Measurements from ENCODE around the gene PCDHGB5. TPM values are rescaled to one million over a fixed set of nuclear protein-coding genes. Genes with fewer than 3 reads are reported as not detected.
"Not testable (repeated sequence)": the region's sequence is repeated elsewhere in the genome, so short reads cannot be mapped to it uniquely, and the experiment has no call there.

PCDHGB5 gene
- total RNA-seq (1.6 TPM), polyA plus RNA-seq (1.1 TPM)
- long read RNA-seq, donor 1, result 0 reads
- long read RNA-seq, donor 2, result 0 reads
- long read RNA-seq, donor 3, partial matches to known transcripts, result 0 of 1 reads
- long read RNA-seq, donor 3, other reads (novel, unspliced or antisense), result 0 of 1 reads
- long read RNA-seq, donor 4, result 0 reads
- long read RNA-seq, donor 5, partial matches to known transcripts, result 0 of 1 reads
- long read RNA-seq, donor 5, other reads (novel, unspliced or antisense), result 0 of 1 reads
- long read RNA-seq, donor 6, result 0 reads
- long read RNA-seq, donor 7, partial matches to known transcripts, result 0 of 2 reads
- long read RNA-seq, donor 7, other reads (novel, unspliced or antisense), result 0 of 2 reads
- long read RNA-seq, donor 8, full-length matches to known transcripts, result 2 of 2 reads
- long read RNA-seq, donor 8, partial matches to known transcripts, result 0 of 2 reads
- long read RNA-seq, donor 8, other reads (novel, unspliced or antisense), result 0 of 2 reads
- long read RNA-seq, donor 9, result 0 reads
- long read RNA-seq, donor 10, partial matches to known transcripts, result 0 of 2 reads
- long read RNA-seq, donor 10, other reads (novel, unspliced or antisense), result 0 of 2 reads

GRCh38 chr5:141397756-141398551, at the start of gene PCDHGB5:
Gene PCDHGB5 (plus strand): TSS chr5:141397947. CDS start chr5:141398128, 181 bp downstream.
- peaks cover 11 to 36% of the 10 kb centered on the region in 2 donors for H3K9me3 ChIP-seq (ENCODE audit: control insufficient read depth in 2 of 2, insufficient read depth in 1 of 2, low read length in 1 of 2)
- H3K27me3 ChIP-seq (ENCODE audit: control insufficient read depth in 2 of 2, insufficient read depth in 1 of 2, low read length in 1 of 2), result peaks cover 2 to 67% of the 10 kb centered on the region in 2 donors

GRCh38 chr5:141349917-141350619, 47.7 kb upstream of the PCDHGB5 start, which contains the start of gene PCDHGB1:
Gene PCDHGB1 (plus strand): TSS chr5:141350099. CDS start chr5:141350261, 162 bp downstream.
- Histone ChIP-seq H3K4me3 (ENCODE audit: low read length in 2 of 2) (no peak within 1 kb of the TSS), H3K27ac (ENCODE audit: low read depth in 1 of 2, low read length in 1 of 2) (no peak within 1 kb of the TSS), H3K36me3 (ENCODE audit: control insufficient read depth in 2 of 2, insufficient read depth in 2 of 2, low read length in 1 of 2) (no peaks in the 10 kb centered on the region), H3K9me3 (ENCODE audit: control insufficient read depth in 2 of 2, insufficient read depth in 1 of 2, low read length in 1 of 2) (peaks cover 4 to 26% of the 10 kb centered on the region in 2 donors), H3K27me3 (ENCODE audit: control insufficient read depth in 2 of 2, insufficient read depth in 1 of 2, low read length in 1 of 2) (peaks cover 0 to 32% of the 10 kb centered on the region in 2 donors), H3K4me1 (ENCODE audit: control insufficient read depth in 2 of 2, insufficient read depth in 2 of 2, low read length in 2 of 2) (no peaks in the 10 kb centered on the region)
- WGBS, result 34% methylated on average over 29 of the region's 29 CpGs
- peak in 2 of 9 donors; percentile 18 to 43 for DNase-seq (ENCODE audit: low read depth in 6 of 9, low spot score in 9 of 9)

More at GRCh38 chr5:141397756-141398551, at the start of gene PCDHGB5:
- 14% methylated on average over 25 of the region's 43 CpGs for WGBS
- H3K36me3 ChIP-seq (ENCODE audit: control insufficient read depth in 2 of 2, insufficient read depth in 2 of 2, low read length in 1 of 2); H3K4me1 ChIP-seq (ENCODE audit: control insufficient read depth in 2 of 2, insufficient read depth in 2 of 2, low read length in 2 of 2); H3K27ac ChIP-seq (ENCODE audit: low read depth in 1 of 2, low read length in 1 of 2): not testable (repeated sequence)
- peak within 1 kb of the TSS in 1 of 2 donors; percentile 8 for H3K4me3 ChIP-seq (ENCODE audit: low read length in 2 of 2)
- peak in 1 of 9 donors; percentile 32 for DNase-seq (ENCODE audit: low read depth in 6 of 9, low spot score in 9 of 9)

- H3K9me3 ChIP-seq (ENCODE audit: control insufficient read depth in 2 of 2, insufficient read depth in 1 of 2, low read length in 1 of 2), result peaks cover 6 to 32% of the 10 kb centered on the region in 2 donors
- 49% methylated on average over 32 of the region's 36 CpGs for WGBS
- H3K4me3 ChIP-seq (ENCODE audit: low read length in 2 of 2), result no peak overlapping the region
- DNase-seq (ENCODE audit: low read depth in 6 of 9, low spot score in 9 of 9), result no peak
- H3K36me3 ChIP-seq (ENCODE audit: control insufficient read depth in 2 of 2, insufficient read depth in 2 of 2, low read length in 1 of 2), result no peaks in the 10 kb centered on the region
- H3K27me3 ChIP-seq (ENCODE audit: control insufficient read depth in 2 of 2, insufficient read depth in 1 of 2, low read length in 1 of 2), result peaks cover 0 to 38% of the 10 kb centered on the region in 2 donors
- no peaks in the 10 kb centered on the region for H3K4me1 ChIP-seq (ENCODE audit: control insufficient read depth in 2 of 2, insufficient read depth in 2 of 2, low read length in 2 of 2)
- H3K27ac ChIP-seq (ENCODE audit: low read depth in 1 of 2, low read length in 1 of 2), result no peak overlapping the region
Observed at GRCh38 chr5:141351591-141351990, 46.2 kb upstream of the PCDHGB5 start.

GRCh38 chr5:141354900-141355469, 42.8 kb upstream of the PCDHGB5 start, which contains the start of gene PCDHGA4:
Gene PCDHGA4 (plus strand): TSS chr5:141355021. CDS start chr5:141355108, 87 bp downstream.
- Histone ChIP-seq H3K36me3 (ENCODE audit: control insufficient read depth in 2 of 2, insufficient read depth in 2 of 2, low read length in 1 of 2) (no peaks in the 10 kb centered on the region), H3K9me3 (ENCODE audit: control insufficient read depth in 2 of 2, insufficient read depth in 1 of 2, low read length in 1 of 2) (peaks cover 9 to 39% of the 10 kb centered on the region in 2 donors), H3K4me3 (ENCODE audit: low read length in 2 of 2) (no peak within 1 kb of the TSS), H3K27me3 (ENCODE audit: control insufficient read depth in 2 of 2, insufficient read depth in 1 of 2, low read length in 1 of 2) (peaks cover under 1 to 47% of the 10 kb centered on the region in 2 donors), H3K27ac (ENCODE audit: low read depth in 1 of 2, low read length in 1 of 2) (no peak within 1 kb of the TSS), H3K4me1 (ENCODE audit: control insufficient read depth in 2 of 2, insufficient read depth in 2 of 2, low read length in 2 of 2) (peaks cover 0 to 2% of the 10 kb centered on the region in 2 donors)
- peak in 1 of 9 donors; percentile 4 for DNase-seq (ENCODE audit: low read depth in 6 of 9, low spot score in 9 of 9)
- 22% methylated on average over 29 of the region's 29 CpGs for WGBS

GRCh38 chr5:141355641-141356040, 42.1 kb upstream of the PCDHGB5 start:
- peaks cover 0 to 3% of the 10 kb centered on the region in 2 donors for H3K4me1 ChIP-seq (ENCODE audit: control insufficient read depth in 2 of 2, insufficient read depth in 2 of 2, low read length in 2 of 2)
- no peak overlapping the region for H3K27ac ChIP-seq (ENCODE audit: low read depth in 1 of 2, low read length in 1 of 2)
- H3K27me3 ChIP-seq (ENCODE audit: control insufficient read depth in 2 of 2, insufficient read depth in 1 of 2, low read length in 1 of 2), result peaks cover 3 to 48% of the 10 kb centered on the region in 2 donors
- WGBS, result 59% methylated on average over 24 of the region's 24 CpGs
- no peak overlapping the region for H3K4me3 ChIP-seq (ENCODE audit: low read length in 2 of 2)
- H3K36me3 ChIP-seq (ENCODE audit: control insufficient read depth in 2 of 2, insufficient read depth in 2 of 2, low read length in 1 of 2), result no peaks in the 10 kb centered on the region
- peaks cover 11 to 37% of the 10 kb centered on the region in 2 donors for H3K9me3 ChIP-seq (ENCODE audit: control insufficient read depth in 2 of 2, insufficient read depth in 1 of 2, low read length in 1 of 2)
- DNase-seq (ENCODE audit: low read depth in 6 of 9, low spot score in 9 of 9), result no peak

GRCh38 chr5:141356133-141356532, 41.6 kb upstream of the PCDHGB5 start:
- H3K27ac ChIP-seq (ENCODE audit: low read depth in 1 of 2, low read length in 1 of 2), result no peak overlapping the region
- no peaks in the 10 kb centered on the region for H3K36me3 ChIP-seq (ENCODE audit: control insufficient read depth in 2 of 2, insufficient read depth in 2 of 2, low read length in 1 of 2)
- peaks cover 3 to 48% of the 10 kb centered on the region in 2 donors for H3K27me3 ChIP-seq (ENCODE audit: control insufficient read depth in 2 of 2, insufficient read depth in 1 of 2, low read length in 1 of 2)
- H3K9me3 ChIP-seq (ENCODE audit: control insufficient read depth in 2 of 2, insufficient read depth in 1 of 2, low read length in 1 of 2), result peaks cover 11 to 34% of the 10 kb centered on the region in 2 donors
- DNase-seq (ENCODE audit: low read depth in 6 of 9, low spot score in 9 of 9), result no peak
- peaks cover 0 to 3% of the 10 kb centered on the region in 2 donors for H3K4me1 ChIP-seq (ENCODE audit: control insufficient read depth in 2 of 2, insufficient read depth in 2 of 2, low read length in 2 of 2)
- WGBS, result 70% methylated on average over 5 of the region's 5 CpGs
- no peak overlapping the region for H3K4me3 ChIP-seq (ENCODE audit: low read length in 2 of 2)

GRCh38 chr5:141356950-141357349, 40.8 kb upstream of the PCDHGB5 start:
- Histone ChIP-seq H3K4me3 (ENCODE audit: low read length in 2 of 2) (no peak overlapping the region), H3K9me3 (ENCODE audit: control insufficient read depth in 2 of 2, insufficient read depth in 1 of 2, low read length in 1 of 2) (peaks cover 16 to 41% of the 10 kb centered on the region in 2 donors), H3K27me3 (ENCODE audit: control insufficient read depth in 2 of 2, insufficient read depth in 1 of 2, low read length in 1 of 2) (peaks cover 3 to 49% of the 10 kb centered on the region in 2 donors), H3K27ac (ENCODE audit: low read depth in 1 of 2, low read length in 1 of 2) (no peak overlapping the region), H3K4me1 (ENCODE audit: control insufficient read depth in 2 of 2, insufficient read depth in 2 of 2, low read length in 2 of 2) (peaks cover 0 to 3% of the 10 kb centered on the region in 2 donors), H3K36me3 (ENCODE audit: control insufficient read depth in 2 of 2, insufficient read depth in 2 of 2, low read length in 1 of 2) (no peaks in the 10 kb centered on the region)
- DNase-seq (ENCODE audit: low read depth in 6 of 9, low spot score in 9 of 9), result no peak
- WGBS, result 58% methylated on average over 19 of the region's 19 CpGs

All from thymus (tissue), 14 donors.